Smooth muscle cell of bladder (primary cell): Measurements from ENCODE around the gene PIMREG. TPM values are rescaled to one million over a fixed set of nuclear protein-coding genes. Genes with fewer than 3 reads are reported as not detected.

ENCODE experiments used
- total RNA-seq: library from RNA; depleted of rRNA; stranded (reverse); fragments of >200 nt; gene quantifications from 2 replicates; pipeline ENCODE4 v1.2.3, GENCODE V29; 2014

The PIMREG gene
- 2.7 and 4.3 TPM in 2 replicates for total RNA-seq

GRCh38 chr17:6443692-6444570, at the start of gene PIMREG:
PIMREG (plus strand) TSS chr17:6444455; CDS start chr17:6445111, 656 bp downstream.

GRCh38 chr17:6435051-6435450, 9.2 kb upstream of the PIMREG start, which contains the start of gene AIPL1:
AIPL1 (minus strand) TSS chr17:6435121; CDS start chr17:6435104, 17 bp downstream.

Other genes starting within 250 kb of the PIMREG start
- not detected in 2 replicates for gene AIPL1, start 9.3 kb upstream of the PIMREG start, total RNA-seq
- 0.14 and 0.28 TPM in 2 replicates for gene PITPNM3, start 112.1 kb downstream of the PIMREG start, total RNA-seq
- 8.2 and 11.3 TPM in 2 replicates for gene KIAA0753, start 196.3 kb downstream of the PIMREG start, total RNA-seq
- 102 and 110 TPM in 2 replicates for gene TXNDC17, start 196.6 kb downstream of the PIMREG start, total RNA-seq
- gene MED31, start 207.2 kb downstream of the PIMREG start, total RNA-seq: 8.5 and 10.4 TPM in 2 replicates
- 0.18 and 0.43 TPM in 2 replicates for gene C17orf100, start 207.3 kb downstream of the PIMREG start, total RNA-seq